Medulla oblongata (tissue), 1 donor: ENCODE results near the gene OR52N1.

Source experiments
- DNase-seq: peaks from one replicate; pipeline ENCODE4 v3.0.0-alpha.2; 2015; ENCODE audit errors: extremely low spot score

The OR52N1 gene

DNA sequence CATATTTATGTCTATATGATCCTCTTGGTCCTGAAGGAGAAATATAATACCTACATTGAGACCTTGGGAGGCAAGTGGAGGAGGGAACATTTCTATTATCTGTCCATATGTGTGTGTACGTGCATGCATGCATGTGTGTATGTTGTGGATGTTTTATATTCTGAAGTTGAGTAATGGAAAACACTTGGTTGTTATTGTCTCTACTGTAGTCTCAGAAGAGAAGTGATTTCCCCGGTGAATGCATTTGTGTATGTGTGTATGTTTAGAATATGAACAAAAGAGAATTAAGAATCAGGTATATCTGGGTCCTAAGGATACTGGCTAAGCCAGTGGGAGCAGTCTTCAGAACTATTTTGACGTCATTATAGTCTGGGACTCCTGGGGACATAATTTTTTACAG lies at the start of gene OR52N1:
Gene OR52N1 (minus strand): TSS at position 101 of the 400 bp plus-strand sequence. CDS start 2,449 bp downstream, outside the sequence.
- no peak for DNase-seq

DNA sequence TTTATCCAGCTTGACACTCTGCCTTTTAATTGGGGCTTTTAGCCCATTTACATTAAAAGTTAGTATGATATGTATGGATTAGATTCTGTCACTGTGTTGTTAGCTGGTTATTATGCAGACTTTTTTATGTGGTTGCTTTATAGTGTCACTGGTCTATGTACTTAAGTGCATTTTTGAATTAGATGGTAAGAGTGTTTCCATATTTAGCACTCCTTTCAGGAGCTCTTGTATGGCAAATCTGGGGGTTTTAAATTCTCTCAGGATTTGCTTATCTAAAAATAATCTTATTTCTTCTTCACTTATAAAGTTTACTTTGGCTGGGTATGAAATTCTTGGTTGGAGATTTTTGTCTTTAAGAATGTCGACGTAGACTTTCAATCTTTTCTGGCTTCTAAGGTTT lies 46.6 kb upstream of the OR52N1 start:
- DNase-seq: no peak

GRCh38 chr11:5833446-5833845 lies 42.4 kb upstream of the OR52N1 start:
- no peak for DNase-seq

DNA sequence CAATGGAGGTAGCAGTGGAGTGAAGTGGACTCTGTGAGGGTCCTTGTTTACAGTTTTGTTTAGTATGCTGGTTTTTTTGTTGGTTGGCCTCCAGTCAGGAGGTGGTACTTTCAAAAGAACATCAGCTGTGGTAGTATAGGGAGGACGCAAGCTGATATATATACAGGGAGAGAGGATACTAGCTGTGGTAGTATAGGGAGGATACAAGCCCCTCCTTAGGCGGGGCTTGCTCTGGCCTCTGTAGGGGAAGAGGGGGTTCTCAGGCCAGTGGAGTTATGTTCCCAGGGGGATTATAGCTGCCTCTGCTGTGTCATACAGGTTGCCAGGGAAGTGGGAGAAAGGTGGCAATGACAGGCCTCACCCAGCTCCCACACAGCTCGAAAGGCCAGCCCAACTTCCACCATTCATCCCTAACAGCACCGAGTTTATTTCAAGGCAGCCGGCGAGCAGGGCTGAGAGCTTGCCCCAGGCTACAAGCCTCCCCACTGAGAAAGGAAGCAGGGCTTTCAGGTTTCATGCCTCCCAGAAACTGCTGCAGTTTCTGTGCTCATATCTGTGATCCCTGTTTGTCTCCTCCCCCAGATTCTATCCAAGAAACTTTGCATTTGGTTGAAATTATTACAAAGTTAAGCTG lies 40.2 kb upstream of the OR52N1 start:
- DNase-seq: no peak

- peak; percentile 2 for DNase-seq
Measured at GRCh38 chr11:5818245-5818886, 27.3 kb upstream of the OR52N1 start.

DNA sequence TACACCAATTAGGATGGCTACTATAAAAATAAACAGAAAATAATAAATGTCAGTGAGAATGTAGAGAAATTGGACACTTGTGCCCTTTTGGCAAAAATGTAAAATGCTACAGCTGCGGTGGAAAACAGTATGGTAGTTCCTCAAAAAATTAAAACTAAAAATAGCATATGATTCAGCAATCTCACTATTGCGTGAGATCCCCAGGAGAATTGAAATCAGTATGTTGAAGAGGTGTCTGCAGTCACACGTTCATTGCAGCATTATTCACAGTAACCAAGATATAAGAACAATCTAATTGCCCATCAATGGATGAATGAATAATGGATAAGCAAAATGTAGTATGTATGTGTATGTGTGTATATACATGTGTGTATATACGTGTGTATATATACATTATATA lies 24.5 kb upstream of the OR52N1 start:
- no peak for DNase-seq

DNA sequence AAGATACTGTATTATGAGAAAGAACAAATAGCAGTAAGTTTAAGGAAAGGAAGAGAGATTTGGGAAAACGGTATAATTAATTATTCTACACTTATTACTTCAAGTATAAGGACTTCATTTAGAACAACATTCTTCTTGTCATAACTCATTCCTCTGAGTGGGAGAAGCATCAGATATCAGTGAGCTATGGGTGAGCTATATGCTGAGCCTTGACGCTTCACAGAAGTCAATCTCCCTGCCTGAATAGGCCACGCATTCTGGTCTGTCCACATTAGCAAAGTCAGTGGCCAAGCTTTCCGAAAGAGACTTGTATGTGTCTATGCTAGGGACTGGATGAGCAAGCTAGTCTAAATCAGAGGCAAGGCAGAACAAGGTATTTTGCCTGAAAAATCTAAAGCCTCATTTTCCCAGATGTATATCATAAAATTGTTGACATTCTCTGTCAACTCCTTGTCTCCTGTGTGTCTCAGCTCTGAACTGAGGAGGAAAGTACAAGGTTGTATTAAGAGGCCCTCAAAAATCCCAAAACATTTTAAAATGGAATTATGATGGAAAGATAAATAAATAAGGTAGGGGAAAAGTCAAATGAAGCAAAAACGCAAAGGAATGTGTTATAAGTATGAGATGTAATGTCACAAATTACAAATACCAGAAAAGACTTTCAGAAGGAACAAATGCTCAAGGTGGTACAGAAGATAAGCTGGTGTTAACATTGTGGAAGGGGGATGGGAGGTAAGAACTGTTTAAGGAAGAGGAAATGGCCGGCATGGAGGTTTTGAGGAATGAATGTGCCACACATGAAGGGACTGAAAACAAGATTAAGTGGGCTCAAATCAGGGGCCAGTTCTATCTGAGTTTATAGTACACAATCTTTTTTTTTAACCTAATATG lies 19.1 kb upstream of the OR52N1 start:
- DNase-seq: no peak

DNA sequence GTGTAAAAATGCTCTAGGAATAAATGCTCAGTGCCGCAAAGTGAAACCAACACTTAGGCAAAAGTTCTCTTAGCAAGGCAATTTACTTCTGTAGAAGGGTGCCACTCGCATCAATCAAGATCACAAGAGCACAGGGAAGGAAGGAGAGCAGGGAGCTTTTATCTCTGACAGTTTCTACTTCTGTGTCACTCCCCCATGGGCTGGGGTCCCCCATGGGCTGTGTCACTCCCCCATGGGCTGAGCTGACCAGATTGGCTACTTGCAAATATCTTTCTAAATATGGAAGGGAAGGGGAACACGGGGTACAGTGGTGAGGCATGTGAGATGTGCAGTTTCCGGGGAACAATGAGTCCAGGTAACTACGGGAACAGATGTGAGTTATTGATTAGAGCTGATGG lies 18.1 kb upstream of the OR52N1 start:
- DNase-seq: no peak

- DNase-seq: peak; percentile 91
Measured at GRCh38 chr11:5808500-5809121, 17.5 kb upstream of the OR52N1 start, which contains the start of gene OR52N2. Gene OR52N2 (plus strand): TSS chr11:5808924. CDS start chr11:5820336, 11,412 bp downstream.

DNA sequence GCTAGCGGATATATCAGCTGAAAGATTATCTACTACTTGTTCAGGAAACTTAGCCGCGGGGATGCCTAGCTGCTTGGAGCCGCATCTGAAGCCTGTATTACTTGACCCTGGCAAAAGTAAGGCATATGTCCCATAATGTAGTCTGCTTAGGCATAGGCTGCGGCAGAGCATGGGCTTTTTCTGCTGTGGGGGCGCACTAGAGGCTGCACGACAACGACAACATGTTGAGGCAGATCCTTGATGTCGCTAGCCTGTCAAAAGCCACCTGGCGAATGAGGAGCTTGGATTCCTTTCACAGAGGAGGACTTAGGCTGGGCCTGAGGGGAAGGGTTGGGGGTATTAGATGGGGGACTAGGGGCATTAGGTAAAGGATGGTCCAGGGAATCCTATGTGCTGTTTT lies 16.5 kb upstream of the OR52N1 start:
- DNase-seq: no peak

DNA sequence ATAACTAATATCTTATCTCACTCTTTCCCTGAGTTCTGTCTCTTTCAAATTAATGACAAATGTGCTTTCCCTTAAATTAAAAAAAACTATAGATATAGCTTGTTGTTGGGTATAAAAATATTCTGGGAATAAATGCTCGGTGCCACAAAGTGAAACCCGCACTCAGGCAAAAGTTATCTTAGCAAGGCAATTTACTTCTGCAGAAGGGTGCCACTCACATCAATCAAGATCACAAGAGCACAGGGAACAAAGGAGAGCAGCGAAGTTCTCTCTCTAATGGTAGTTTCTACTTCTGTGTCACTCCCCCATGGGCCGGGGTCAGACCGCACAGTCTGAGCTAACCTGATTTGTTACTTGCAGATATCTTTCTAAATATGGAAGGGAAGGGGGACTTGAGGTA lies 12.9 kb upstream of the OR52N1 start:
- no peak for DNase-seq

DNA sequence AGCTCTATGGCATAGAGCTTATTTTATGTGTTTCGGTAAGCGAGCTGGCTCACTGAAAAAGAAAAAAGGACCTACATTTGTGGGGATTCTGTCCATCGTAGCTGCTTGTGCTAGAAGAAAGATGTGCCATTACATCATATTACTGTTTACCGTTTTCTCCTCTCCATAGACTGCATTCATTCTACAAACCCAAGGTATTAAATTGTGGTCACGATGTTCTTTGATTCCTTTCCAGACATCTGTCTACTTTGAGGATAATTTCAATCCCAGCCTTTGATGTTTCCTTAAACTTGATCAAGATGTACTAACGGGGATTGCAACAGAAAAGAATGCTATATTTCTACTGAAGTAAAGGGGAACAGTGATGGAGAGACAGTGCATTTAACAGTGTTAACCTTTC lies 5.5 kb upstream of the OR52N1 start:
- no peak for DNase-seq

DNA sequence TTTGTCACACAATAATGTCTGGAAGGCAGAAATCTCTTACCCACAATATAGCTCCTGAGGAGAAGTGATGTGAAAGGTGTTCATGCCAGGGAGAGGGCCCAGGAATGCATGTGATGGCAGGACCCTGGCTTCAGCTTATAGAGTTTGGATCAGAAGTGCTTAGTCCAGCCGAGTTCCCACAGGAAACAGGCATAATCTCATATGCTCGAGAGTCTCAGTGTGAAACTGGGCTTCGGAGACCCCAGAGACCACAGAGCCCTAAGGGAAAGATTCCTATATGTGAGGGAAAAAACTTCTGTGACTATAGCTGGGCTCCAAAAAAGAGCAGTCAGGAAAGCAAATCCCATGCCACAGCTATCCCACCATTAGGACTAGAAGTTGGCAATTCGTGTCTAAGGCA lies 7.8 kb downstream of the OR52N1 start, which contains the start of gene OR52N5:
Gene OR52N5 (minus strand): TSS at position 101 of the 400 bp plus-strand sequence. CDS start 4,721 bp downstream, outside the sequence.
- no peak for DNase-seq

- no peak for DNase-seq
Measured at GRCh38 chr11:5767056-5767455, 24.0 kb downstream of the OR52N1 start.

GRCh38 chr11:5753943-5754342 lies 37.1 kb downstream of the OR52N1 start, which contains the start of gene OR52N4:
Gene OR52N4 (plus strand): TSS chr11:5754243. CDS start chr11:5754741, 498 bp downstream.
- no peak for DNase-seq

GRCh38 chr11:5749836-5750235 lies 41.2 kb downstream of the OR52N1 start:
- no peak for DNase-seq

- DNase-seq: no peak
Measured at GRCh38 chr11:5746614-5747013, 44.5 kb downstream of the OR52N1 start.

GRCh38 chr11:5738431-5738830 lies 52.6 kb downstream of the OR52N1 start:
- DNase-seq: no peak

GRCh38 chr11:5737670-5738392 lies 53.2 kb downstream of the OR52N1 start:
- no peak for DNase-seq

DNA sequence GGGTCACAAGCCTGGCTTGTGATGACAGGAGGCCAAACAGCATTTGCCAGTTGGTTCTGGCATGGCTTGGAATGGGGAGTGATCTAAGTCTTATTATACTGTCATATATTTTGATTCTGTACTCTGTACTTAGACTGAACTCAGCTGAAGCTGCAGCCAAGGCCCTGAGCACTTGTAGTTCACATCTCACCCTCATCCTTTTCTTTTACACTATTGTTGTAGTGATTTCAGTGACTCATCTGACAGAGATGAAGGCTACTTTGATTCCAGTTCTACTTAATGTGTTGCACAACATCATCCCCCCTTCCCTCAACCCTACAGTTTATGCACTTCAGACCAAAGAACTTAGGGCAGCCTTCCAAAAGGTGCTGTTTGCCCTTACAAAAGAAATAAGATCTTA lies 54.0 kb downstream of the OR52N1 start:
- no peak for DNase-seq
